Ovary (tissue), 9 donors: ENCODE results near the gene ART3. TPM values are rescaled to one million over a fixed set of nuclear protein-coding genes. Genes with fewer than 3 reads are reported as not detected.

Experiments used
- DNase-seq, 5 donors: peaks; one replicate each; pipeline ENCODE4 v3.0.0-alpha.2; 2019 to 2020
- H3K27ac ChIP-seq, 2 donors: fragments of 200-600 bp; one replicate each; pipeline versions ENCODE4 v1.5.1 to v1.8.0; 2019 to 2022
- H3K27me3 ChIP-seq: fragments of 200-600 bp; one replicate; pipeline ENCODE4 v1.8.0; 2022
- H3K36me3 ChIP-seq: fragments of 200-600 bp; sonication (generic); one replicate; pipeline ENCODE4 v1.5.1; 2019
- H3K4me1 ChIP-seq: one replicate; pipeline ENCODE4 v1.8.1; 2013; ENCODE audit warnings: mild to moderate bottlenecking, moderate library complexity; ENCODE audit not compliant: insufficient read depth
- H3K4me3 ChIP-seq: fragments of 200-600 bp; sonication (generic); one replicate; pipeline ENCODE4 v1.5.1; 2017
- H3K9me3 ChIP-seq, 2 donors: fragments of 200-600 bp in 1 of 2; sonication (generic) in 1 of 2; one replicate each; pipeline versions ENCODE4 v1.5.1 to v1.8.1; 2013 to 2019; ENCODE audit warnings: mild to moderate bottlenecking in 1 of 2, moderate library complexity in 1 of 2
- EP300 ChIP-seq: sonication (generic); formaldehyde crosslinking; IDR thresholded peaks from one replicate; pipeline ENCODE4 v1.6.1; 2017; ENCODE audit warnings: antibody characterized with exemption
- POLR2A ChIP-seq: fragments of 450-650 bp; IDR thresholded peaks from one replicate; pipeline ENCODE4 v1.6.1; 2017; ENCODE audit warnings: antibody characterized with exemption, mild to moderate bottlenecking, moderate library complexity
- WGBS, 3 donors: extraction: QIAGEN DNeasy Blood & Tissue Kit in 1 of 3; methylation state at CpG; one replicate each; pipeline versions ENCODE4 v1.1.5 to v1.1.7; 2013 to 2017; 5-methylcytosine and 5-hydroxymethylcytosine counted together
- intact Hi-C, 4 donors: fragments of 100-400 bp; cut with DNase I; formaldehyde crosslinking; loops; one replicate each; pipeline versions ENCODE4 v1.11.0 to v1.15.1; 2022 to 2023
- polyA plus RNA-seq, 2 donors: library from polyadenylated mRNA; stranded (reverse); fragments of 200-250 nt in 1 of 2; fragments of 350-450 nt in 1 of 2; fragmentation: Illumina TruSeq in 1 of 2; extraction: RNeasy Lipid Tissue Mini Kit (QIAGEN cat#74804) in 1 of 2; gene quantifications; one replicate each; pipeline ENCODE4 v1.2.3, GENCODE V29; 2013 to 2014
- total RNA-seq, 7 donors: library from RNA; depleted of rRNA in 2 of 7; stranded (reverse); fragments of >200 nt in 2 of 7; fragmentation: NEBNext Ultra II Directional in 3 of 7; extraction: Animal tissue kit (Norgen Biotek cat#: 25700) in 3 of 7; gene quantifications; one replicate each; pipeline versions ENCODE4 v1.1.0 to v1.2.4, GENCODE V29; 2016 to 2023
- TF ChIP-seq, protein P1 (sequence below), 3 donors: fragments of 450-650 bp in 2 of 3; fragments of 200-600 bp in 1 of 3; IDR thresholded peaks; one replicate each; pipeline versions ENCODE4 v1.5.1 to v1.8.0; 2016 to 2022; ENCODE audit warnings: antibody characterized with exemption in 3 of 3, mild to moderate bottlenecking in 1 of 3
- donor health status: DM: no; HTN: no; CAD: no; lungs with moderate emphysema.
- donor health status: DM: no; HTN: no; CAD: no.
- donor health status: Bipolar disorder and iron deficiency.
- donor health status: DM: yes; HTN: yes; CAD: no.
- donor health status: DM: no; HTN: no; CAD: no.
- donor health status: DM: yes; HTN: yes; CAD: no.

The ART3 gene
- total and polyA plus RNA-seq, 9 donors = 0.11 to 1.5 (median 0.71) TPM; not detected in 4

DNA sequence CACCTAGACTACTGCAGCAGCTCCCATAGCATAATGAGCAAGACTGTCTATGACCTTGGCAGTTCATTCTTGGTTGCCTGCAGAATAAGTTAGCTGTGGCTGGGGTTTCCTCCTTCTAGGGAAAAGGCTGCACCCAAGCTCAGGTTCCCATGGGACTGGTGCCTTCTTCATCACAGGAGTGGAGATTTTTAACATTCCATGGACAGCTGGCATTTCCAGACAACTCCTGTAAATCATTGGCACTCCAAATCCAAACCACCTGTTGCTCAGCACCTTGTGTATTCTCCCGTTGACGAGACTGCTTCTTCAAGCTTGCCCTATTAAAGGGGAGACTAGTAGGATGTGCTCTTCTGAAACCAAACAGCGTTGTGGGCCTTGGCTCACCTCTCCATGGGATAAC is 81.5 kb downstream of the ART3 start:
- DNase-seq = no peak
- Histone ChIP-seq H3K36me3 (no peaks in the 10 kb centered on the region), H3K4me3 (no peak overlapping the region), H3K27me3 (no peaks in the 10 kb centered on the region), H3K4me1 (peaks cover 4% of the 10 kb centered on the region), H3K9me3 (no peaks in the 10 kb centered on the region), H3K27ac (no peak overlapping the region)
- WGBS, 3 donors = 73 to 79% (median 74%) methylated on average over 3 of the region's 3 CpGs
- TF ChIP-seq POLR2A (no peak), EP300 (no peak)
- TF ChIP-seq, protein P1, sequence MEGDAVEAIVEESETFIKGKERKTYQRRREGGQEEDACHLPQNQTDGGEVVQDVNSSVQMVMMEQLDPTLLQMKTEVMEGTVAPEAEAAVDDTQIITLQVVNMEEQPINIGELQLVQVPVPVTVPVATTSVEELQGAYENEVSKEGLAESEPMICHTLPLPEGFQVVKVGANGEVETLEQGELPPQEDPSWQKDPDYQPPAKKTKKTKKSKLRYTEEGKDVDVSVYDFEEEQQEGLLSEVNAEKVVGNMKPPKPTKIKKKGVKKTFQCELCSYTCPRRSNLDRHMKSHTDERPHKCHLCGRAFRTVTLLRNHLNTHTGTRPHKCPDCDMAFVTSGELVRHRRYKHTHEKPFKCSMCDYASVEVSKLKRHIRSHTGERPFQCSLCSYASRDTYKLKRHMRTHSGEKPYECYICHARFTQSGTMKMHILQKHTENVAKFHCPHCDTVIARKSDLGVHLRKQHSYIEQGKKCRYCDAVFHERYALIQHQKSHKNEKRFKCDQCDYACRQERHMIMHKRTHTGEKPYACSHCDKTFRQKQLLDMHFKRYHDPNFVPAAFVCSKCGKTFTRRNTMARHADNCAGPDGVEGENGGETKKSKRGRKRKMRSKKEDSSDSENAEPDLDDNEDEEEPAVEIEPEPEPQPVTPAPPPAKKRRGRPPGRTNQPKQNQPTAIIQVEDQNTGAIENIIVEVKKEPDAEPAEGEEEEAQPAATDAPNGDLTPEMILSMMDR (IDR thresholded peaks at IDR 0.05) = no peak
- intact Hi-C loops = no loop called here

DNA sequence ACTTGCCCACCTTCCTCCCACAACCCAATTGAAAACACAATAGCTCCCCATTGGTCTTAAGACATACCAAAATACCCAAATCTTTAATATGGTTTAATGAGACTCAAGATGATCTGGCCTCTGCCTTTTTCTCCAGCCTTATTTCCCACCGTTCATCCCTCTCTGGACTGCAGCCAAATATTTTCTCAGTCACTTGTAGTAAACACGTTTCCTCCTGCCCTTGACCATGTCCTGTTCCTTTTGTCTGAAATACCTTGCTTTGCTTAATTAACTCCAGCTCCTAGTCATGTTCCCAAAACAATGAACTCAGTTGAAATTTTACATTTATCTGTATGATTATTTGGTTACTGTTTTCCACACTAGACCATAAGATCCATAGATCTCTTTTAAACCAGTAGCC is 82.1 kb downstream of the ART3 start:
- Histone ChIP-seq H3K9me3 (no peaks in the 10 kb centered on the region), H3K4me3 (no peak overlapping the region), H3K36me3 (no peaks in the 10 kb centered on the region), H3K4me1 (peaks cover 4% of the 10 kb centered on the region), H3K27me3 (no peaks in the 10 kb centered on the region), H3K27ac (no peak overlapping the region)
- no peak for DNase-seq
- intact Hi-C loops = no loop called here
- TF ChIP-seq EP300 (no peak), POLR2A (no peak)
- TF ChIP-seq, protein P1 (IDR thresholded peaks at IDR 0.05) = no peak
- 0 to 6% (median 2%) methylated on average over 2 of the region's 2 CpGs for WGBS, 3 donors

- peaks cover 4% of the 10 kb centered on the region for H3K4me1 ChIP-seq
- DNase-seq = no peak
- H3K4me3 ChIP-seq = no peak overlapping the region
- no peak for TF ChIP-seq POLR2A
- TF ChIP-seq EP300 = no peak
- TF ChIP-seq, protein P1 (IDR thresholded peaks at IDR 0.05) = no peak
- no peaks in the 10 kb centered on the region for H3K27me3 ChIP-seq
- H3K9me3 ChIP-seq = no peaks in the 10 kb centered on the region
- no peak overlapping the region for H3K27ac ChIP-seq
- WGBS, 3 donors = 57 to 77% (median 76%) methylated on average over 2 of the region's 2 CpGs
- H3K36me3 ChIP-seq = no peaks in the 10 kb centered on the region
- intact Hi-C loops = no loop called here
These were observed 85.8 kb downstream of the ART3 start for GRCh38 chr4:76160355-76160754.

Other genes starting within 250 kb of the ART3 start
- not detected for gene PPEF2, start 172.3 kb upstream of the ART3 start, total RNA-seq
- gene PPEF2, start 172.3 kb upstream of the ART3 start, polyA plus RNA-seq = not detected
- gene NAAA, start 133.7 kb upstream of the ART3 start, total RNA-seq = 10 to 100 TPM in 5 of 7 donors, 1 to 10 TPM in 2; 6.2 to 46.7 (median 14.1) TPM
- 10 to 100 TPM in 1 of 2 donors, 1 to 10 TPM in 1; 6.3 to 22.9 TPM for gene NAAA, start 133.7 kb upstream of the ART3 start, polyA plus RNA-seq
- 10 to 100 TPM; 25.6 to 51.6 (median 37.4) TPM for gene SDAD1, start 83.8 kb upstream of the ART3 start, total RNA-seq
- 10 to 100 TPM; 16.9 to 31.7 TPM for gene SDAD1, start 83.8 kb upstream of the ART3 start, polyA plus RNA-seq
- gene CXCL9, start 67.2 kb upstream of the ART3 start, total RNA-seq = under 1 TPM in 3 of 7 donors, not detected in 4; 0.13 to 0.57 (median 0.20) TPM
- gene CXCL9, start 67.2 kb upstream of the ART3 start, polyA plus RNA-seq = 1 to 10 TPM in 1 of 2 donors, under 1 TPM in 1; 0.06 to 8.2 TPM
- gene CXCL10, start 51.2 kb upstream of the ART3 start, total RNA-seq = 10 to 100 TPM in 1 of 7 donors, 1 to 10 TPM in 1, under 1 TPM in 2, not detected in 3; 0.24 to 17.3 (median 1.0) TPM
- 1 to 10 TPM in 1 of 2 donors, under 1 TPM in 1; 0.12 to 5.3 TPM for gene CXCL10, start 51.2 kb upstream of the ART3 start, polyA plus RNA-seq
- under 1 TPM in 2 of 7 donors, not detected in 5; 0.18 to 0.57 TPM for gene CXCL11, start 38.6 kb upstream of the ART3 start, total RNA-seq
- 1 to 10 TPM in 1 of 2 donors, not detected in 1; 1.1 TPM for gene CXCL11, start 38.6 kb upstream of the ART3 start, polyA plus RNA-seq
- 10 to 100 TPM; 26.1 to 53.8 (median 45.4) TPM for gene NUP54, start 73.7 kb downstream of the ART3 start, total RNA-seq
- 10 to 100 TPM; 25.2 to 33.4 TPM for gene NUP54, start 73.7 kb downstream of the ART3 start, polyA plus RNA-seq
- 100 to 1,000 TPM in 6 of 7 donors, 10 to 100 TPM in 1; 98.8 to 163 (median 132) TPM for gene SCARB2, start 139.1 kb downstream of the ART3 start, total RNA-seq
- 100 to 1,000 TPM in 1 of 2 donors, 10 to 100 TPM in 1; 83.1 to 239 TPM for gene SCARB2, start 139.1 kb downstream of the ART3 start, polyA plus RNA-seq
- 1 to 10 TPM in 5 of 7 donors, under 1 TPM in 2; 0.08 to 8.2 (median 2.3) TPM for gene FAM47E, start 177.0 kb downstream of the ART3 start, total RNA-seq
- gene FAM47E, start 177.0 kb downstream of the ART3 start, polyA plus RNA-seq = 1 to 10 TPM in 1 of 2 donors, under 1 TPM in 1; 0.36 to 1.1 TPM
- gene STBD1, start 232.0 kb downstream of the ART3 start, total RNA-seq = 1 to 10 TPM; 2.1 to 7.0 (median 4.6) TPM
- 1 to 10 TPM; 3.3 to 4.2 TPM for gene STBD1, start 232.0 kb downstream of the ART3 start, polyA plus RNA-seq